ENCODE results near the gene PLA1A. TPM values are rescaled to one million over a fixed set of nuclear protein-coding genes. Genes with fewer than 3 reads are reported as not detected.
A peak's percentile ranks its signal among the peaks of the same experiment; 100 is the strongest.

PLA1A gene
- total RNA-seq, 6 experiments from 2014 or later: 9.9 to 30.2 (median 15.9) TPM

- ATAC-seq: no peak
- no peaks in the 10 kb centered on the region for H3K4me1 ChIP-seq
- no peaks in the 10 kb centered on the region for H3K36me3 ChIP-seq
- intact Hi-C loops (cut with DNase I): no loop called here
- H3K9me3 ChIP-seq: no peaks in the 10 kb centered on the region
- no peak overlapping the region for H3K4me3 ChIP-seq
- WGBS (ENCODE audit: insufficient coverage, low coverage, low lambda C conversion rate, missing lambda C conversion rate): 82% methylated on average over 5 of the region's 9 CpGs
- no peaks in the 10 kb centered on the region for H3K27me3 ChIP-seq
- DNase-seq: no peak
- H3K27ac ChIP-seq: no peak overlapping the region
- TF ChIP-seq POLR2A (IDR thresholded peaks at IDR 0.05): no peak
- TF ChIP-seq CTCF (IDR thresholded peaks at IDR 0.05): no peak
These were observed 26.5 kb downstream of the PLA1A start for GRCh38 chr3:119624002-119624720.

GRCh38 chr3:119625451-119626153 is 27.9 kb downstream of the PLA1A start:
- TF ChIP-seq CTCF (IDR thresholded peaks at IDR 0.05) (no peak), POLR2A (IDR thresholded peaks at IDR 0.05) (no peak)
- Histone ChIP-seq H3K27me3 (no peaks in the 10 kb centered on the region), H3K4me1 (peaks cover 0 to 4% (median 0%) of the 10 kb centered on the region in 4 donors), H3K9me3 (no peaks in the 10 kb centered on the region), H3K27ac (no peak overlapping the region), H3K4me3 (no peak overlapping the region), H3K36me3 (no peaks in the 10 kb centered on the region)
- ATAC-seq (no peak), DNase-seq (no peak)
- intact Hi-C loops (cut with DNase I): no loop called here
- 85% methylated on average over 4 of the region's 8 CpGs for WGBS (ENCODE audit: insufficient coverage, low coverage, low lambda C conversion rate, missing lambda C conversion rate)

- intact Hi-C loops (cut with DNase I): no loop called here
- Histone ChIP-seq H3K4me3 (no peak overlapping the region), H3K36me3 (no peaks in the 10 kb centered on the region), H3K9me3 (no peaks in the 10 kb centered on the region), H3K4me1 (peaks cover 0 to 7% (median 0%) of the 10 kb centered on the region in 4 donors), H3K27ac (no peak overlapping the region), H3K27me3 (no peaks in the 10 kb centered on the region)
- DNase-seq (no peak), ATAC-seq (no peak)
- no CpG with 5 or more reads among the region's 1 CpG for WGBS (ENCODE audit: insufficient coverage, low coverage, low lambda C conversion rate, missing lambda C conversion rate)
- TF ChIP-seq POLR2A (IDR thresholded peaks at IDR 0.05): no peak
- TF ChIP-seq CTCF (IDR thresholded peaks at IDR 0.05): no peak
These were observed 28.5 kb downstream of the PLA1A start for GRCh38 chr3:119626196-119626595.

GRCh38 chr3:119627461-119627860 is 29.8 kb downstream of the PLA1A start:
- no peaks in the 10 kb centered on the region for H3K36me3 ChIP-seq
- H3K4me3 ChIP-seq: no peak overlapping the region
- H3K27ac ChIP-seq: peak overlapping the region in 1 of 3 donors; percentile 1
- intact Hi-C loops (cut with DNase I): no loop called here
- H3K4me1 ChIP-seq: peaks cover 0 to 7% (median 0%) of the 10 kb centered on the region in 4 donors
- no peaks in the 10 kb centered on the region for H3K27me3 ChIP-seq
- DNase-seq: peak in 1 of 3 donors; percentile 35
- H3K9me3 ChIP-seq: no peaks in the 10 kb centered on the region
- peak; percentile 43 to 53 (median 48) for ATAC-seq
- TF ChIP-seq CTCF (IDR thresholded peaks at IDR 0.05) (no peak), POLR2A (IDR thresholded peaks at IDR 0.05) (no peak)
- WGBS (ENCODE audit: insufficient coverage, low coverage, low lambda C conversion rate, missing lambda C conversion rate): 75% methylated on average over 8 of the region's 8 CpGs
